Kidney (tissue), 14 donors: Measurements from ENCODE around the gene CARMIL3. TPM values are rescaled to one million over a fixed set of nuclear protein-coding genes. Genes with fewer than 3 reads are reported as not detected.
"Not testable (repeated sequence)": the region's sequence is repeated elsewhere in the genome, so short reads cannot be mapped to it uniquely, and the experiment has no call there.

Source experiments
- DNase-seq, 5 donors: peaks; one replicate each; pipeline ENCODE4 v3.0.0-alpha.2; 2013 to 2020
- FAIRE-seq: peaks from 2 replicates; lab custom pipeline; 2012; peaks lifted over from hg19 to GRCh38; lab: Jason Lieb, UNC
- H3K27ac ChIP-seq, 2 donors: one replicate each; pipeline ENCODE4 v1.7.0; 2013; ENCODE audit warnings: low read depth in 2 of 2, low read length in 2 of 2, inconsistent platforms in 1 of 2
- H3K27me3 ChIP-seq: one replicate; pipeline ENCODE4 v1.7.1; 2013; ENCODE audit warnings: low read length, inconsistent platforms; ENCODE audit not compliant: control insufficient read depth, insufficient read depth
- H3K36me3 ChIP-seq, 3 donors: one replicate each; pipeline versions ENCODE4 v1.7.0 to v1.7.1; 2013; ENCODE audit warnings: low read length in 3 of 3, control low read depth in 1 of 3, inconsistent platforms in 1 of 3; ENCODE audit not compliant: insufficient read depth in 3 of 3, control insufficient read depth in 2 of 3
- H3K4me1 ChIP-seq, 3 donors: one replicate each; pipeline versions ENCODE4 v1.7.0 to v1.7.1; 2013; ENCODE audit warnings: low read length in 3 of 3, inconsistent platforms in 1 of 3, low read depth in 1 of 3; ENCODE audit not compliant: control insufficient read depth in 2 of 3, insufficient read depth in 2 of 3
- H3K4me3 ChIP-seq, 3 donors: one replicate each; pipeline versions ENCODE4 v1.7.0 to v1.8.1; 2013; ENCODE audit warnings: low read length in 3 of 3, control low read depth in 1 of 3, inconsistent platforms in 1 of 3
- H3K9ac ChIP-seq, 3 donors: one replicate each; pipeline versions ENCODE4 v1.7.0 to v1.7.1; 2013; ENCODE audit warnings: low read length in 3 of 3, control low read depth in 1 of 3, inconsistent platforms in 1 of 3
- H3K9me3 ChIP-seq, 3 donors: one replicate each; pipeline versions ENCODE4 v1.7.0 to v1.7.1; 2013; ENCODE audit warnings: low read length in 3 of 3, control low read depth in 1 of 3, inconsistent platforms in 1 of 3; ENCODE audit not compliant: control insufficient read depth in 2 of 3, insufficient read depth in 1 of 3
- intact Hi-C: fragments of 100-400 bp; cut with DNase I; formaldehyde crosslinking; loops from one replicate; pipeline ENCODE4 v1.11.1; 2022
- polyA plus RNA-seq: library from polyadenylated mRNA; stranded (reverse); fragments of 350-450 nt; fragmentation: Illumina TruSeq; extraction: RNeasy Lipid Tissue Mini Kit (QIAGEN cat#74804); gene quantifications from one replicate; pipeline ENCODE4 v1.2.3, GENCODE V29; 2014; ENCODE audit warnings: low read depth, low replicate concordance; ENCODE audit not compliant: insufficient read depth
- total RNA-seq: library from RNA; stranded (reverse); fragmentation: NEBNext Ultra II Directional; extraction: Animal tissue kit (Norgen Biotek cat#: 25700); gene quantifications from one replicate; pipeline ENCODE4 v1.2.1, GENCODE V29; 2021
- TF ChIP-seq, protein P1 (sequence below): IDR thresholded peaks from 3 replicates; pipeline ENCODE4 v1.5.1; 2012; ENCODE audit warnings: mild to moderate bottlenecking, moderate library complexity, borderline replicate concordance; ENCODE audit not compliant: insufficient read depth; ENCODE audit errors: extremely low read depth
- donor health status: control.
- donor health status: control.
- donor health status: control.
- donor health status: control.
- donor health status: control.
- donor health status: DM: yes; HTN: yes; CAD: no.
- donor health status: Normal renal cell carcinoma (clear cell type).

The CARMIL3 gene
- total and polyA plus RNA-seq, 2 donors from 2014 or later: 1.4 to 1.5 TPM

DNA sequence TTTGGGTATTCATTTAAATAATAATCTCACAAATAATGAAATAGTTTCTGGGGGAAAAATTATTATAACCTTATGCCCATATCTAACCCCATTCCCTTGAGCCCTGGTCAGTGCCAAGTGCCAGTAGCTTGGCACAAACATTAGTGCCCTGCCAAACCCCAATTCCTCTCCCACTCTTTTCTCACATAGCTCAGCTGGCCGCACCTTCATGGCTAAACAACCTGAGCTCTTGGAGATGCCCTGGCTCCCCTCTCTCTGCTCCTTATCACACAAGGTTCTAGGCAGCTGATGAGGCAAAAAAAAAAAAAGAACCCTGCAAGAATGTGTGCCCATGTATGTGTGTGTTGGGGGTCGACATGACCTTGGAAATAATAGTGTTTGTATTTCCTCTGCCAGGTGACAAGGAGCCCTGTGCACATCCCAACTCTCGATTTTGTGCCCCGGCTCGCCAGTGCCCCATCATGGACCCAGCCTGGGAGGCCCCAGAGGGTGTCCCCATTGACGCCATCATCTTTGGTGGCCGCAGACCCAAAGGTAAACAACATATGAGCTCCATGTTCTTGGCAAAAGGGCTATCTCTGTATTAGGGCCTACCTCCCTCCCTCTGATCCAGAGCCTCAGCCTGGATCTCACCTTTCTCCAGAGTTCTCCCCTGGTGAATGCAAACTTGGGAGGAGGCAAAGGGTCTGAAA, 50.7 kb downstream of the CARMIL3 start:
- Histone ChIP-seq H3K27me3 (no peaks in the 10 kb centered on the region), H3K9me3 (no peaks in the 10 kb centered on the region), H3K27ac (no peak overlapping the region), H3K4me1 (peaks cover 0 to 2% (median 0%) of the 10 kb centered on the region in 3 donors), H3K9ac (no peak overlapping the region), H3K4me3 (no peak overlapping the region), H3K36me3 (peaks cover 0 to 23% (median 15%) of the 10 kb centered on the region in 3 donors)
- FAIRE-seq (no peak), DNase-seq (no peak)
- intact Hi-C loops: no loop called here
- TF ChIP-seq, protein P1, sequence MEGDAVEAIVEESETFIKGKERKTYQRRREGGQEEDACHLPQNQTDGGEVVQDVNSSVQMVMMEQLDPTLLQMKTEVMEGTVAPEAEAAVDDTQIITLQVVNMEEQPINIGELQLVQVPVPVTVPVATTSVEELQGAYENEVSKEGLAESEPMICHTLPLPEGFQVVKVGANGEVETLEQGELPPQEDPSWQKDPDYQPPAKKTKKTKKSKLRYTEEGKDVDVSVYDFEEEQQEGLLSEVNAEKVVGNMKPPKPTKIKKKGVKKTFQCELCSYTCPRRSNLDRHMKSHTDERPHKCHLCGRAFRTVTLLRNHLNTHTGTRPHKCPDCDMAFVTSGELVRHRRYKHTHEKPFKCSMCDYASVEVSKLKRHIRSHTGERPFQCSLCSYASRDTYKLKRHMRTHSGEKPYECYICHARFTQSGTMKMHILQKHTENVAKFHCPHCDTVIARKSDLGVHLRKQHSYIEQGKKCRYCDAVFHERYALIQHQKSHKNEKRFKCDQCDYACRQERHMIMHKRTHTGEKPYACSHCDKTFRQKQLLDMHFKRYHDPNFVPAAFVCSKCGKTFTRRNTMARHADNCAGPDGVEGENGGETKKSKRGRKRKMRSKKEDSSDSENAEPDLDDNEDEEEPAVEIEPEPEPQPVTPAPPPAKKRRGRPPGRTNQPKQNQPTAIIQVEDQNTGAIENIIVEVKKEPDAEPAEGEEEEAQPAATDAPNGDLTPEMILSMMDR: no peak

DNA sequence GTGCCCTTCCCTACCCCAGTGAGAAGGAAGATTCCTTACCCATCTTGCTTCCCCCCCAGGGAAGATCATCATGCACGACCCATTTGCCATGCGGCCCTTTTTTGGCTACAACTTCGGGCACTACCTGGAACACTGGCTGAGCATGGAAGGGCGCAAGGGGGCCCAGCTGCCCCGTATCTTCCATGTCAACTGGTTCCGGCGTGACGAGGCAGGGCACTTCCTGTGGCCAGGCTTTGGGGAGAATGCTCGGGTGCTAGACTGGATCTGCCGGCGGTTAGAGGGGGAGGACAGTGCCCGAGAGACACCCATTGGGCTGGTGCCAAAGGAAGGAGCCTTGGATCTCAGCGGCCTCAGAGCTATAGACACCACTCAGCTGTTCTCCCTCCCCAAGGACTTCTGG, 51.6 kb downstream of the CARMIL3 start:
- H3K4me3 ChIP-seq: no peak overlapping the region

DNA sequence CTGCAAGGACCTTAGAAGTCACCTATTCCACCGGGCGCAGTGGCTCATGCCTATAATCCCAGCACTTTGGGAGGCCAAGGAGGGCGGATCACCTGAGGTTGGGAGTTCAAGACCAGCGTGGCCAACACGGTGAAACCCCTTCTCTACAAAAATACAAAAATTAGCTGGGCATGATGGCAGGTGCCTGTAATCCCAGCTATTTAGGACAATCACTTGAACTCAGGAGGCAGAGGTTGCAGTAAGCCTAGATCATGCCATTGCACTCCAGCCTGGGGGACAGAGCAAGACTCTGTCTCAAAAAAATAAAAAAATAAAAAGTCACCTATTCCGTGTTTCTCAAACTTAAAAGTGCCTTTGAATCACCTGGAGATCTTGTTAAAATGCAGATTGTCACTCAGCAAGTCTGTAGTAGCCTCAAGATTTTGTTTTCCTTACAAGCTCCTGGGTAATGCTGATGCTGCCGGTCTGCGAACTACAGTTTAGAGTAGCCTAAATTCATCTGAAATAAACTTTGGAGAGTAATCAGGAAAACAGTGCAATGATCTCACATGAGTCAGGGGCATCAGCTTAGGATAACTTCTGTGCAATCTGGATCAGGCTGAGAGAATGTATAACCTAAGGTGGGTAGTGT, 53.9 kb downstream of the CARMIL3 start:
- DNase-seq: not testable (repeated sequence)

More for the DNA sequence above, 51.6 kb downstream of the CARMIL3 start:
- Histone ChIP-seq H3K9ac (no peak overlapping the region), H3K27ac (no peak overlapping the region), H3K9me3 (no peaks in the 10 kb centered on the region), H3K4me1 (peaks cover 0 to 2% (median 0%) of the 10 kb centered on the region in 3 donors), H3K27me3 (no peaks in the 10 kb centered on the region), H3K36me3 (peaks cover 0 to 17% (median 15%) of the 10 kb centered on the region in 3 donors)
- FAIRE-seq (no peak), DNase-seq (no peak)
- intact Hi-C loops: no loop called here
- TF ChIP-seq, protein P1: no peak

DNA sequence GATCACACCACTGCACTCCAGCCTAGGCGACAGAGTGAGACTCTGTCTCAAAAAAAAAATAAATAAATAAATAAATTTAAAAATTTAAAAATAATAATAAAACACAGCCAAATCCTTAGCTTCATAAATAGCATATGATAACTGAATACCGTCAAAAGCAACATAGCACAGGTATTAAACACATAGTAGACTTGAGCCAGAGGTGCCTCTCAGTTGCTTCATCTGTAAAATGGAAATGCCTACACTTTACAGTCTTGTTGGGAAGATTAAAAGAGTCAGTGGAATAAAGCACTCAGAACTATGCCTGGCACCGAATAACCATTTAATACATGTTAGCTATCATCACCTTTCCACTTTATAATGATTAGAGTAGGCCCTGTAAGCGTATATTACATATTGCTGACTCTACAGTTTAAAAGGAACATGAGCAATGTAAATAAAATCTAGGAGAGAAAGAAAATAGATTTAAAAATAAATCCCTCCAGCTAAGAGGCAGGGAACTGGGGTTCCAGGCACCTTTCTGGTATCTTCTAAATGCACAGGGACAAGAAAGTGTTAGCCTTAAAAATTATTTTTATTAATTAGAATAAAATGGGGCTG, 55.0 kb downstream of the CARMIL3 start:
- Histone ChIP-seq H3K4me1 (peaks cover 0 to 8% (median 0%) of the 10 kb centered on the region in 3 donors), H3K27me3 (no peaks in the 10 kb centered on the region), H3K36me3 (peaks cover 0 to 7% (median 6%) of the 10 kb centered on the region in 3 donors), H3K9me3 (no peaks in the 10 kb centered on the region), H3K27ac (no peak overlapping the region), H3K4me3 (no peak overlapping the region), H3K9ac (no peak overlapping the region)
- TF ChIP-seq, protein P1: no peak
- intact Hi-C loops: no loop called here
- DNase-seq: no peak
- no peak for FAIRE-seq

More for the DNA sequence above, 53.9 kb downstream of the CARMIL3 start:
- H3K9ac ChIP-seq, H3K36me3 ChIP-seq, intact Hi-C loops, H3K9me3 ChIP-seq, H3K4me1 ChIP-seq, H3K27me3 ChIP-seq, FAIRE-seq, H3K27ac ChIP-seq, H3K4me3 ChIP-seq: not testable (repeated sequence)
